ENCODE data around the gene MAN2A1.

The MAN2A1 gene

GRCh38 chr5:109916481-109917153 is 226.9 kb downstream of the MAN2A1 start:
- no peak for DNase-seq

Data from GF-D8 (cell line).